A549 (cell line): ENCODE results near the gene LITAFD. TPM values are rescaled to one million over a fixed set of nuclear protein-coding genes. Genes with fewer than 3 reads are reported as not detected.

Experiments used
- ATAC-seq, 2 experiments: fragments of 200-7000 bp in 1 of 2; fragments of >200 bp in 1 of 2; cut with Nextera tagmentation in 1 of 2; cut with Tn5 transposase in 1 of 2; 3 replicates each; pipeline versions ENCODE4 v1.8.0 to v1.9.1; 2018 to 2020; ENCODE audit warnings: mild to moderate bottlenecking in 1 of 2, moderate library complexity in 1 of 2
- CTCF ChIA-PET: fragments of 300-600 bp; sonication (Branson Sonifier 250); formaldehyde crosslinking; extraction: SDS; loops from one replicate; lab custom pipeline; 2021; ENCODE audit warnings: antibody characterized with exemption, inconsistent platforms; lab: Yijun Ruan, JAX
- POLR2A ChIA-PET: fragments of 350-600 bp; formaldehyde crosslinking; extraction: SDS; loops from one replicate; lab custom pipeline; 2021; ENCODE audit warnings: antibody characterized with exemption, inconsistent platforms; lab: Yijun Ruan, JAX
- DNase-seq, 2 experiments: peaks; one replicate each; pipeline versions ENCODE4 v3.0.0 to v3.0.0-alpha.2; 2011 to 2016; ENCODE audit warnings: low read depth in 1 of 2, low spot score in 1 of 2
- FAIRE-seq: peaks from 2 replicates; lab custom pipeline; 2011; peaks lifted over from hg19 to GRCh38; lab: Jason Lieb, UNC
- H3K27ac ChIP-seq, 2 experiments: fragments of >200 bp; sonication (Bioruptor Twin); formaldehyde crosslinking; 3 replicates each; pipeline ENCODE4 v1.5.1; 2016 to 2017
- H3K4me1 ChIP-seq: fragments of >200 bp; sonication (Bioruptor Twin); formaldehyde crosslinking; 3 replicates; pipeline ENCODE4 v1.6.1; 2016
- H3K4me2 ChIP-seq: fragments of >200 bp; sonication (Bioruptor Twin); formaldehyde crosslinking; 3 replicates; pipeline ENCODE4 v1.6.1; 2016
- H3K4me3 ChIP-seq: fragments of >200 bp; sonication (Bioruptor Twin); formaldehyde crosslinking; 3 replicates; pipeline ENCODE4 v1.5.1; 2016
- H3K9me3 ChIP-seq: fragments of >200 bp; sonication (Bioruptor Twin); formaldehyde crosslinking; 3 replicates; pipeline ENCODE4 v1.6.1; 2016
- CBX2 ChIP-seq: fragments of 200-600 bp; sonication (generic); IDR thresholded peaks from 2 replicates; pipeline ENCODE4 v1.6.1; 2016; ENCODE audit warnings: low read depth, mild to moderate bottlenecking, borderline replicate concordance
- CEBPB ChIP-seq, 2 experiments: fragments of >200 bp in 1 of 2; sonication (Bioruptor Twin) in 1 of 2; formaldehyde crosslinking in 1 of 2; IDR thresholded peaks; 2 replicates each; pipeline ENCODE4 v1.6.1; 2012 to 2016
- EHMT2 ChIP-seq: fragments of 200-600 bp; sonication (generic); IDR thresholded peaks from 2 replicates; pipeline ENCODE4 v1.6.1; 2016; ENCODE audit warnings: antibody characterized with exemption, low read depth, mild to moderate bottlenecking, moderate library complexity
- GATA3 ChIP-seq: IDR thresholded peaks from 2 replicates; pipeline ENCODE4 v1.6.1; 2012; ENCODE audit warnings: borderline replicate concordance
- HDAC2 ChIP-seq: fragments of 200-600 bp; sonication (generic); IDR thresholded peaks from 2 replicates; pipeline ENCODE4 v1.6.1; 2016
- HMGXB4 ChIP-seq: fragments of 250-450 bp; sonication (Bioruptor Pico); IDR thresholded peaks from 2 replicates; pipeline ENCODE4 v1.5.0; 2021; ENCODE audit warnings: mild to moderate bottlenecking, moderate library complexity, borderline replicate concordance
- HOXA7 ChIP-seq: fragments of 250-450 bp; sonication (Bioruptor Pico); IDR thresholded peaks from 2 replicates; pipeline ENCODE4 v1.5.0; 2020; ENCODE audit warnings: mild to moderate bottlenecking, moderate library complexity
- JUN ChIP-seq, 2 experiments: fragments of >200 bp; sonication (Bioruptor Twin); formaldehyde crosslinking; IDR thresholded peaks; 2 replicates in 1 of 2; 3 replicates in 1 of 2; pipeline ENCODE4 v1.6.1; 2016 to 2017
- KDM5A ChIP-seq: fragments of 200-600 bp; sonication (generic); IDR thresholded peaks from 2 replicates; pipeline ENCODE4 v1.6.1; 2016; ENCODE audit warnings: antibody characterized with exemption, mild to moderate bottlenecking
- MAFK ChIP-seq: fragments of 450-650 bp; IDR thresholded peaks from 2 replicates; pipeline ENCODE4 v1.6.1; 2014; ENCODE audit not compliant: partially characterized antibody
- MAX ChIP-seq: IDR thresholded peaks from 2 replicates; pipeline ENCODE4 v1.6.1; 2012
- RAD21 ChIP-seq, 2 experiments: fragments of >200 bp in 1 of 2; sonication (Bioruptor Twin) in 1 of 2; formaldehyde crosslinking in 1 of 2; IDR thresholded peaks in 1 of 2; conservative IDR thresholded peaks in 1 of 2; 2 replicates in 1 of 2; 3 replicates in 1 of 2; pipeline ENCODE4 v1.6.1; 2012 to 2018; ENCODE audit warnings: inconsistent platforms in 1 of 2
- RFX5 ChIP-seq: fragments of 450-650 bp; IDR thresholded peaks from 2 replicates; pipeline ENCODE4 v1.7.1; 2014; ENCODE audit warnings: antibody characterized with exemption, mild to moderate bottlenecking, moderate library complexity
- WGBS: methylation state at CpG from one replicate; pipeline ENCODE4 v1.1.6; 2017; ENCODE audit errors: missing lambda C conversion rate; 5-methylcytosine and 5-hydroxymethylcytosine counted together
- polyA plus RNA-seq, 4 experiments: library from polyadenylated mRNA; depleted of rRNA in 3 of 4; stranded (reverse); fragments of >200 nt; fragmentation: RNase III in 1 of 4; extraction: RNeasy Plus Mini Kit Qiagen cat#74134 plus additional on column Dnase treatment in 1 of 4; gene quantifications; 2 replicates in 3 of 4; 3 replicates in 1 of 4; pipeline ENCODE4 v1.2.3, GENCODE V29; 2011 to 2017

LITAFD gene
- polyA plus RNA-seq, 2 of the 4 experiments (the other 2 are of a cell fraction) = not detected

- no peaks in the 10 kb centered on the region for H3K4me1 ChIP-seq
- ATAC-seq = no peak
- CTCF ChIA-PET = interaction anchor here (0.6 to 2.0 kb wide), 7 partner anchors 8 to 220 kb away, joined by 3 to 5 read pairs (median 3); no protein-coding TSS in a partner anchor
- TF ChIP-seq MAFK (peak; percentile 25), HDAC2 (no peak)
- 88% methylated on average over 18 of the region's 18 CpGs for WGBS
- no peak overlapping the region for H3K27ac ChIP-seq
- H3K9me3 ChIP-seq = no peaks in the 10 kb centered on the region
- H3K4me2 ChIP-seq = no peak overlapping the region
- no peak for FAIRE-seq
- no peak overlapping the region for H3K4me3 ChIP-seq
- POLR2A ChIA-PET = no interaction called here
- no peak for DNase-seq
Measured at GRCh38 chr16:8919089-8919933, 37.2 kb downstream of the LITAFD start.

GRCh38 chr16:8919934-8920462 lies 37.8 kb downstream of the LITAFD start:
- Histone ChIP-seq H3K9me3 (no peaks in the 10 kb centered on the region), H3K4me2 (no peak overlapping the region), H3K4me1 (no peaks in the 10 kb centered on the region), H3K27ac (no peak overlapping the region), H3K4me3 (no peak overlapping the region)
- FAIRE-seq (no peak), ATAC-seq (no peak), DNase-seq (no peak)
- TF ChIP-seq CEBPB (IDR thresholded peaks at IDR 0.05) = 0 out of 4 replicates have a peak, but pooled peaks of 1 of the 2 experiments have one; percentile 10
- no peak for TF ChIP-seq HOXA7
- TF ChIP-seq GATA3 = no peak
- TF ChIP-seq RAD21 (conservative IDR thresholded peaks at IDR 0.05 in 1 of 2, IDR thresholded peaks at IDR 0.05 in 1 of 2) = no peak
- no peak for TF ChIP-seq EHMT2
- ChIA-PET CTCF (interaction anchor here (0.6 to 2.0 kb wide), 7 partner anchors 9 to 219 kb away, joined by 3 to 5 read pairs (median 3); no protein-coding TSS in a partner anchor), POLR2A (no interaction called here)
- WGBS = 92% methylated on average over 11 of the region's 11 CpGs

GRCh38 chr16:8920645-8921346 lies 38.6 kb downstream of the LITAFD start:
- FAIRE-seq (no peak), DNase-seq (no peak), ATAC-seq (no peak)
- Histone ChIP-seq H3K27ac (no peak overlapping the region), H3K4me3 (no peak overlapping the region), H3K4me2 (no peak overlapping the region), H3K4me1 (no peaks in the 10 kb centered on the region), H3K9me3 (no peaks in the 10 kb centered on the region)
- POLR2A ChIA-PET = no interaction called here
- WGBS = 77% methylated on average over 6 of the region's 6 CpGs
- TF ChIP-seq RFX5 = no peak
- no peak for TF ChIP-seq JUN (IDR thresholded peaks at IDR 0.05)
- CTCF ChIA-PET = interaction anchor here (0.9 kb wide), 1 partner anchor 16 kb away, joined by 3 read pairs; no protein-coding TSS in a partner anchor

GRCh38 chr16:8921347-8921984 lies 39.3 kb downstream of the LITAFD start:
- CTCF ChIA-PET = interaction anchor here (3.1 kb wide), 1 partner anchor 15 kb away, joined by 11 read pairs; no protein-coding TSS in a partner anchor
- TF ChIP-seq KDM5A (no peak), HMGXB4 (no peak), MAX (no peak), MAFK (no peak), CBX2 (no peak)
- no peaks in the 10 kb centered on the region for H3K9me3 ChIP-seq
- WGBS = 91% methylated on average over 10 of the region's 10 CpGs
- H3K4me2 ChIP-seq = no peak overlapping the region
- POLR2A ChIA-PET = no interaction called here
- DNase-seq = no peak
- no peaks in the 10 kb centered on the region for H3K4me1 ChIP-seq
- FAIRE-seq = no peak
- no peak for ATAC-seq
- no peak overlapping the region for H3K27ac ChIP-seq
- H3K4me3 ChIP-seq = no peak overlapping the region
